HG03103 (cell line): ENCODE results near the gene ASH1L.
"Not testable (repeated sequence)": the region's sequence is repeated elsewhere in the genome, so short reads cannot be mapped to it uniquely, and the experiment has no call there.

Experiments used
- ATAC-seq: cut with Tn5 transposase; IDR thresholded peaks from one replicate; pipeline ENCODE4 v1.9.1; 2021; ENCODE audit warnings: low read depth; ENCODE audit not compliant: unreplicated experiment

ASH1L gene

GRCh38 chr1:155318082-155318481 lies 244.5 kb downstream of the ASH1L start:
- no peak for ATAC-seq

GRCh38 chr1:155316922-155317321 lies 245.7 kb downstream of the ASH1L start:
- no peak for ATAC-seq

- ATAC-seq = no peak
These were observed 249.3 kb downstream of the ASH1L start for GRCh38 chr1:155313261-155313660.

- ATAC-seq = no peak
These were observed 253.1 kb downstream of the ASH1L start for GRCh38 chr1:155309423-155310021.

- peak; percentile 94 for ATAC-seq
These were observed 253.8 kb downstream of the ASH1L start, which contains the start of gene FDPS for GRCh38 chr1:155308493-155309422. Gene FDPS, plus strand, starts transcription at chr1:155308866. Its CDS starts 924 bp downstream, at chr1:155309790.

GRCh38 chr1:155307247-155307740 lies 255.3 kb downstream of the ASH1L start:
- ATAC-seq = no peak

- ATAC-seq = no peak
These were observed 256.7 kb downstream of the ASH1L start for GRCh38 chr1:155305881-155306391.

GRCh38 chr1:155304558-155305063 lies 258.0 kb downstream of the ASH1L start:
- no peak for ATAC-seq

GRCh38 chr1:155301342-155301841 lies 261.2 kb downstream of the ASH1L start, which contains the start of gene PKLR:
Gene PKLR, minus strand, starts transcription at chr1:155301438. Its CDS starts 43 bp downstream, at chr1:155301395.
- no peak for ATAC-seq

GRCh38 chr1:155300553-155301329 lies 261.9 kb downstream of the ASH1L start:
- no peak for ATAC-seq

GRCh38 chr1:155300024-155300423 lies 262.6 kb downstream of the ASH1L start:
- ATAC-seq = no peak

- ATAC-seq = no peak
These were observed 265.2 kb downstream of the ASH1L start for GRCh38 chr1:155297384-155297783.

GRCh38 chr1:155296661-155297060 lies 265.9 kb downstream of the ASH1L start:
- ATAC-seq = no peak

GRCh38 chr1:155295942-155296267 lies 266.7 kb downstream of the ASH1L start:
- ATAC-seq = no peak

GRCh38 chr1:155295183-155295941 lies 267.2 kb downstream of the ASH1L start:
- ATAC-seq = no peak

GRCh38 chr1:155294520-155295182 lies 268.0 kb downstream of the ASH1L start:
- ATAC-seq = no peak

GRCh38 chr1:155293086-155293749 lies 269.4 kb downstream of the ASH1L start:
- ATAC-seq = no peak

GRCh38 chr1:155291006-155291405 lies 271.6 kb downstream of the ASH1L start:
- not testable (repeated sequence) for ATAC-seq
